Smooth muscle cell (in vitro differentiated cells): Measurements from ENCODE around the gene DNAH17. TPM values are rescaled to one million over a fixed set of nuclear protein-coding genes. Genes with fewer than 3 reads are reported as not detected.

Source experiments
- DNase-seq: peaks from one replicate; lab custom pipeline; 2025; ENCODE audit not compliant: unreplicated experiment; lab: John Stamatoyannopoulos, UW
- H2AFZ ChIP-seq: fragments of 200-600 bp; sonication (generic); 2 replicates; pipeline ENCODE4 v1.6.0; 2016; ENCODE audit warnings: antibody characterized with exemption, low read depth, mild to moderate bottlenecking
- H3F3A ChIP-seq: fragments of 200-600 bp; sonication (generic); 2 replicates; pipeline ENCODE4 v1.6.0; 2017; ENCODE audit warnings: antibody characterized with exemption, low read depth
- H3K27ac ChIP-seq: fragments of 200-600 bp; sonication (generic); 2 replicates; pipeline ENCODE4 v1.5.1; 2016; ENCODE audit warnings: low read depth, mild to moderate bottlenecking
- H3K27me3 ChIP-seq: fragments of 200-600 bp; sonication (generic); 2 replicates; pipeline ENCODE4 v1.6.1; 2016; ENCODE audit warnings: low read depth, mild to moderate bottlenecking
- H3K36me3 ChIP-seq: fragments of 200-600 bp; sonication (generic); 2 replicates; pipeline ENCODE4 v1.5.1; 2016; ENCODE audit warnings: low read depth
- H3K4me1 ChIP-seq: fragments of 200-600 bp; sonication (generic); 2 replicates; pipeline ENCODE4 v1.5.1; 2016; ENCODE audit warnings: low read depth
- H3K4me2 ChIP-seq: fragments of 200-600 bp; sonication (generic); 2 replicates; pipeline ENCODE4 v1.6.0; 2016; ENCODE audit warnings: mild to moderate bottlenecking
- H3K4me3 ChIP-seq: fragments of 200-600 bp; sonication (generic); 2 replicates; pipeline ENCODE4 v1.5.1; 2016; ENCODE audit warnings: mild to moderate bottlenecking
- H3K79me2 ChIP-seq: fragments of 200-600 bp; sonication (generic); 2 replicates; pipeline ENCODE4 v1.6.0; 2016; ENCODE audit warnings: low read depth, mild to moderate bottlenecking
- H3K9ac ChIP-seq: fragments of 200-600 bp; sonication (generic); 2 replicates; pipeline ENCODE4 v1.6.0; 2016; ENCODE audit warnings: low read depth
- H3K9me3 ChIP-seq: fragments of 200-600 bp; sonication (generic); replicated peaks from 2 replicates; pipeline ENCODE4 v1.5.1; 2016; ENCODE audit warnings: low read depth
- H4K20me1 ChIP-seq: fragments of 200-600 bp; sonication (generic); 2 replicates; pipeline ENCODE4 v1.6.0; 2016; ENCODE audit warnings: low read depth
- WGBS: methylation state at CpG from one replicate; pipeline ENCODE4 v1.1.7; 2016; ENCODE audit warnings: low lambda C conversion rate; 5-methylcytosine and 5-hydroxymethylcytosine counted together
- polyA plus RNA-seq: library from polyadenylated mRNA; unstranded; fragments of >200 nt; fragmentation: Nextera tagmentation; extraction: Ambion mirVana; gene quantifications from 2 replicates; pipeline ENCODE4 v1.2.1, GENCODE V29; 2016
- total RNA-seq: library from RNA; depleted of rRNA; stranded (reverse); fragments of >200 nt; gene quantifications from 2 replicates; pipeline ENCODE4 v1.2.3, GENCODE V29; 2014
- TF ChIP-seq, protein P1 (sequence below): fragments of 200-600 bp; sonication (generic); IDR thresholded peaks from 2 replicates; pipeline ENCODE4 v1.5.1; 2017; ENCODE audit warnings: borderline replicate concordance, mild to moderate bottlenecking, antibody characterized with exemption; ENCODE audit not compliant: insufficient read depth, poor library complexity, severe bottlenecking

DNAH17 gene
- total and polyA plus RNA-seq, 2 experiments from 2014 or later: 0.18 to 0.98 TPM

- Histone ChIP-seq H3K4me1 (no peaks in the 10 kb centered on the region), H3K9me3 (no peaks in the 10 kb centered on the region), H3F3A (no peaks in the 10 kb centered on the region), H3K4me3 (no peak overlapping the region), H3K79me2 (no peaks in the 10 kb centered on the region), H3K36me3 (no peaks in the 10 kb centered on the region), H3K4me2 (no peak overlapping the region), H3K9ac (no peak overlapping the region), H4K20me1 (no peaks in the 10 kb centered on the region), H2AFZ (no peak overlapping the region), H3K27me3 (no peaks in the 10 kb centered on the region), H3K27ac (no peak overlapping the region)
- DNase-seq: no peak
- 91% methylated on average over 6 of the region's 6 CpGs for WGBS
- TF ChIP-seq, protein P1, sequence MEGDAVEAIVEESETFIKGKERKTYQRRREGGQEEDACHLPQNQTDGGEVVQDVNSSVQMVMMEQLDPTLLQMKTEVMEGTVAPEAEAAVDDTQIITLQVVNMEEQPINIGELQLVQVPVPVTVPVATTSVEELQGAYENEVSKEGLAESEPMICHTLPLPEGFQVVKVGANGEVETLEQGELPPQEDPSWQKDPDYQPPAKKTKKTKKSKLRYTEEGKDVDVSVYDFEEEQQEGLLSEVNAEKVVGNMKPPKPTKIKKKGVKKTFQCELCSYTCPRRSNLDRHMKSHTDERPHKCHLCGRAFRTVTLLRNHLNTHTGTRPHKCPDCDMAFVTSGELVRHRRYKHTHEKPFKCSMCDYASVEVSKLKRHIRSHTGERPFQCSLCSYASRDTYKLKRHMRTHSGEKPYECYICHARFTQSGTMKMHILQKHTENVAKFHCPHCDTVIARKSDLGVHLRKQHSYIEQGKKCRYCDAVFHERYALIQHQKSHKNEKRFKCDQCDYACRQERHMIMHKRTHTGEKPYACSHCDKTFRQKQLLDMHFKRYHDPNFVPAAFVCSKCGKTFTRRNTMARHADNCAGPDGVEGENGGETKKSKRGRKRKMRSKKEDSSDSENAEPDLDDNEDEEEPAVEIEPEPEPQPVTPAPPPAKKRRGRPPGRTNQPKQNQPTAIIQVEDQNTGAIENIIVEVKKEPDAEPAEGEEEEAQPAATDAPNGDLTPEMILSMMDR: no peak
These were observed 21.3 kb downstream of the DNAH17 start for GRCh38 chr17:78555746-78556401.

GRCh38 chr17:78550464-78550863, 26.7 kb downstream of the DNAH17 start:
- no peak overlapping the region for H3K4me2 ChIP-seq
- TF ChIP-seq, protein P1: no peak
- DNase-seq: no peak
- H3K79me2 ChIP-seq: no peaks in the 10 kb centered on the region
- H2AFZ ChIP-seq: no peak overlapping the region
- 94% methylated on average over 6 of the region's 6 CpGs for whole genome bisulfite sequencing
- no peaks in the 10 kb centered on the region for H4K20me1 ChIP-seq
- H3F3A ChIP-seq: no peaks in the 10 kb centered on the region
- H3K27me3 ChIP-seq: no peaks in the 10 kb centered on the region
- no peaks in the 10 kb centered on the region for H3K36me3 ChIP-seq
- H3K9me3 ChIP-seq: peaks cover 7% of the 10 kb centered on the region
- no peak overlapping the region for H3K4me3 ChIP-seq
- H3K4me1 ChIP-seq: no peaks in the 10 kb centered on the region
- H3K9ac ChIP-seq: no peak overlapping the region
- H3K27ac ChIP-seq: no peak overlapping the region

DNA sequence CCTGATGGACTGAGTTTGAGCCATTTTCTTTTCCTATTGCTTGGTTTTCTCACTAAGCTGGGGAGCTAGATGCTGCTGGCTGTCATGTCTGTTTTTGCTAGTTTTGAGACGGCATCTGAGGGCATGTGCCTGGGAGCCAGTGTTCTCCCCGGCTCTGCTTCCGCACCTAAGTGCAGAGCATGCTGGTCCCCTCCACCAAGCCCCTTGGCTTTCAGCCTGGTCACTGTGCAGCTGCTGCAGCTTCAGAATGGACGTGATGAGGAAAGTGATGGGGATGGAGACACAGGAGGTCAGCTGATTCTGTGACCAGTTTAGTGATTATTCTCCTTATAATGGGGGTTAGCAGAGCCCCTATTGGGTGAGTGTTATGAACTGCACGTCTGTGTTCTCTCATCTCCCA, 28.5 kb downstream of the DNAH17 start:
- DNase-seq: no peak
- Histone ChIP-seq H3K27me3 (no peaks in the 10 kb centered on the region), H3K27ac (no peak overlapping the region), H3F3A (no peaks in the 10 kb centered on the region), H3K36me3 (no peaks in the 10 kb centered on the region), H3K4me1 (no peaks in the 10 kb centered on the region), H4K20me1 (no peaks in the 10 kb centered on the region), H3K79me2 (no peaks in the 10 kb centered on the region), H3K4me2 (no peak overlapping the region), H3K9me3 (peaks cover 7% of the 10 kb centered on the region), H3K9ac (no peak overlapping the region), H2AFZ (no peak overlapping the region), H3K4me3 (no peak overlapping the region)
- 91% methylated on average over 5 of the region's 5 CpGs for WGBS
- TF ChIP-seq, protein P1: no peak

DNA sequence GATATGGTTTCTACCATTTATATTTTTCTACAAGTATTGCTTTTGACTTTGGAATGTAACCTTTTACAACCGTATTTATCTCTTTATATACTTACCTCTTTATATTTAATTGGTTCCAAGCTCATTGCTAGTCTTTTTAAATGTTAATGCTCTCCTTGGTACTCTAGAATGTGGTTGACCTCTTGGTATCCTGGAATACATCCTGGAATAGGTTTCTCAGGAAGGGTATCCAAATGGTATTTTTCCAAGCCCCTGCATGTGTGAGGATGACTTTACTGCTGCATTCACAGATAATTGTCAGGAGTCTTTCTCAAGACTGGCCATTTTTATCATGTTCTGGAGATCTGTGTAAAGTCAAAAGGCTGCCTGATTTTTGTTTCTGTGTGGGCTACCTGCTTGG, 30.2 kb downstream of the DNAH17 start:
- Histone ChIP-seq H3K9me3 (peaks cover 7% of the 10 kb centered on the region), H2AFZ (no peak overlapping the region), H3K36me3 (no peaks in the 10 kb centered on the region), H3K4me2 (no peak overlapping the region), H3K9ac (no peak overlapping the region), H3K27me3 (no peaks in the 10 kb centered on the region), H3K79me2 (no peaks in the 10 kb centered on the region), H3K4me1 (no peaks in the 10 kb centered on the region), H4K20me1 (no peaks in the 10 kb centered on the region), H3K4me3 (no peak overlapping the region), H3F3A (no peaks in the 10 kb centered on the region), H3K27ac (no peak overlapping the region)
- WGBS: 87% methylated on average over 1 of the region's 1 CpG
- TF ChIP-seq, protein P1: no peak
- no peak for DNase-seq
